Activated T-helper 1 cell treated with anti-CD3 and anti-CD28 coated beads, Interleukin-12 subunit alpha, Interleukin-12 subunit beta, Interleukin-2, Interleukin-4 antibody, amounts not matched to agents 30 ng/mL and 10 ng/mL and 1 ng/mL, durations not matched to agents 14 hours and 24 hours and 36 hours (primary cell): ENCODE measurements around the gene MRTFB. TPM values are rescaled to one million over a fixed set of nuclear protein-coding genes. Genes with fewer than 3 reads are reported as not detected.

Source experiments
- DNase-seq: peaks from one replicate; pipeline ENCODE4 v3.0.0; 2021; ENCODE audit warnings: low spot score
- H3K27ac Mint-ChIP-seq: one replicate; pipeline ENCODE4 v1.8.0; 2021; ENCODE audit warnings: mild to moderate bottlenecking, mixed read lengths
- H3K27me3 Mint-ChIP-seq: one replicate; pipeline ENCODE4 v1.8.0; 2022; ENCODE audit warnings: mild to moderate bottlenecking, moderate library complexity, mixed read lengths; ENCODE audit not compliant: insufficient read depth
- H3K36me3 Mint-ChIP-seq: one replicate; pipeline ENCODE4 v1.8.0; 2021; ENCODE audit warnings: low read depth, mixed read lengths
- H3K4me1 Mint-ChIP-seq: one replicate; pipeline ENCODE4 v1.8.0; 2021; ENCODE audit warnings: low read depth, mixed read lengths
- H3K4me3 Mint-ChIP-seq: one replicate; pipeline ENCODE4 v1.8.0; 2021; ENCODE audit warnings: mild to moderate bottlenecking, moderate library complexity, mixed read lengths
- H3K9me3 Mint-ChIP-seq: one replicate; pipeline ENCODE4 v1.8.0; 2021; ENCODE audit warnings: mixed read lengths
- intact Hi-C: fragments of 100-400 bp; cut with micrococcal nuclease; formaldehyde crosslinking; loops from one replicate; pipeline ENCODE4 v1.15.1; 2024
- total RNA-seq: library from RNA; stranded (reverse); gene quantifications from 2 replicates; pipeline ENCODE4 v1.2.3, GENCODE V29; 2022

MRTFB gene
- total RNA-seq, 1 donor from 2014 or later = 13.5 TPM

DNA sequence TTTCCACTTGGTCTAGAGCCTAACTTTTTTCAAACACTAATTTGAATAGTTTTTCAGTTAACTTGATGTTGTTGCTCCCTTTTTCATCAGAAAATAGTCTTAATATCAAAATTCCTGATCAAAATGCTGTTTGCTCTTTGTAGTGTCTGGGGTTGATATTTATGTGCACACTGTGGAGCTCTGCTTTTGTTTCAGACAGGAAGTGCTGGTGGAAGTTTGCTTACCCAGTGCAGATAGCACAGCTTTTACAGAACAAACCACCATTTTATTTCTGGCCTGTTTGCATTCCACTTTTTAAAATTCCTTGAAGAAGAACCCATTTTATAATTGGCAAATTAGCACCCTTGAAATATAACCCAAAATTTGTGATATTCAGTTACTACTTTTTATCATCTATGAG lies 125.4 kb downstream of the MRTFB start:
- Mint-ChIP-seq H3K4me1 (peaks cover 41% of the 10 kb centered on the region), H3K27ac (no peak overlapping the region)
- intact Hi-C loops = no loop called here

DNA sequence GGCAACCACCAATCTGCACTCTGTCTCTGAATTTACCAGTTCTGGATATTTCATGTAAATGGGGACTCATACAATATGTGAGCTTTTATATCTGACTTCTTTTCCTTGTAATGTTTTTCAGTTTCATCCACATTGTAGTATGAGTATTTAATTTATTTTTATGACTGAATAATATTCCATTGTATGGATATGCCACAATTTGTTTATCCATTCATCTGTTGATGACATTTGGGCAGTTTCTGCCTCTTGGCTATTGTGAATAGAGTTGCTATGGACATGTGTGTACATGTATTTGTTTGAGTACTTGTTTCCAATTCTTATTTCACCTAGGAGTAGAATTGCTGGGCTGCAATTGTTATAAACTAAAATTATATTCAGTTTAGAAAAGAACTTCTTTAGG lies 126.9 kb downstream of the MRTFB start:
- Mint-ChIP-seq H3K27ac (no peak overlapping the region), H3K36me3 (no peaks in the 10 kb centered on the region), H3K9me3 (no peaks in the 10 kb centered on the region), H3K27me3 (no peaks in the 10 kb centered on the region), H3K4me3 (no peak overlapping the region), H3K4me1 (peaks cover 38% of the 10 kb centered on the region)
- DNase-seq = no peak
- intact Hi-C loops = no loop called here

More for the DNA sequence above, 125.4 kb downstream of the MRTFB start:
- Mint-ChIP-seq H3K36me3 (no peaks in the 10 kb centered on the region), H3K9me3 (no peaks in the 10 kb centered on the region), H3K27me3 (no peaks in the 10 kb centered on the region), H3K4me3 (no peak overlapping the region)
- no peak for DNase-seq

DNA sequence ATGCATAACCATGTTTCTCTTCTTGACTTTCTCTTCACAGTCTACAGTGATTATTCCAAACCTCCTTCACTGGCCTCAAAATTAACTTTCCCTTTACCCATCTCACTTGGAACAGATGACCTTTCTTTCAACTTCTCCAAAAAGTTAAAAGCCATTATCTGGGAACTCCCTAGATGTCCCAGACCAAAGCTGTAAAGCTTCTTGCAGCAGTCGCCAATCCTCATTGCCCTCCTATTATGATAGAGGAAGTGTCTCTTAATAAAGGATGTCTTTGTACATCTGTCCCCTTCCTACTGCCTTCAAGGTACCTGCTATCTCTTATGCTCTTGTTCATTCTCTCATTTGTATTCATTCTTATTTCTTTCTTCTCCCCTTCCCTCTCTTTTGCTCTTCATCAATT lies 127.5 kb downstream of the MRTFB start:
- no peak for DNase-seq
- no peaks in the 10 kb centered on the region for H3K27me3 Mint-ChIP-seq
- H3K27ac Mint-ChIP-seq = no peak overlapping the region
- intact Hi-C loops = no loop called here
- no peak overlapping the region for H3K4me3 Mint-ChIP-seq
- no peaks in the 10 kb centered on the region for H3K9me3 Mint-ChIP-seq
- H3K4me1 Mint-ChIP-seq = peaks cover 36% of the 10 kb centered on the region
- no peaks in the 10 kb centered on the region for H3K36me3 Mint-ChIP-seq

DNA sequence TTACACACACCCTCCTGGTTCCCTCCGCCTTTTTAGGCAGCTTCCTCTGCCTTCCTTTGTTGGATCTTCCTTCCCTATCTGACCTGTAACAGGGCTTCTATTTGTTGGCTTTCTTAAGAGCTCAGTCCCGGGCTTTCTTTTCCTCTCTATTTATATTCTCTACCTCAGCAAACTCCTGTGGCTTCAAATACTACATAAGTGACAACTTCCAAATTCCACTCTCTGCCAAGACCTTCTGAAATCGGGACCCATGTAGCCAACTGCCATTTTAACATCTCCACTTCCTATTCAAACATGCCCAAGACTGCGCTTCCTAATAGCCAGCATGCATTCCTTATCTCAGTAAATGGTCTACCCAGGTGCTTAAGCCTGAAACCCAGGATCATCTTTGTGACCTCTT lies 128.1 kb downstream of the MRTFB start:
- intact Hi-C loops = no loop called here
- H3K27me3 Mint-ChIP-seq = no peaks in the 10 kb centered on the region
- H3K4me3 Mint-ChIP-seq = no peak overlapping the region
- no peak for DNase-seq
- peaks cover 30% of the 10 kb centered on the region for H3K4me1 Mint-ChIP-seq
- H3K36me3 Mint-ChIP-seq = no peaks in the 10 kb centered on the region
- no peaks in the 10 kb centered on the region for H3K9me3 Mint-ChIP-seq
- no peak overlapping the region for H3K27ac Mint-ChIP-seq

DNA sequence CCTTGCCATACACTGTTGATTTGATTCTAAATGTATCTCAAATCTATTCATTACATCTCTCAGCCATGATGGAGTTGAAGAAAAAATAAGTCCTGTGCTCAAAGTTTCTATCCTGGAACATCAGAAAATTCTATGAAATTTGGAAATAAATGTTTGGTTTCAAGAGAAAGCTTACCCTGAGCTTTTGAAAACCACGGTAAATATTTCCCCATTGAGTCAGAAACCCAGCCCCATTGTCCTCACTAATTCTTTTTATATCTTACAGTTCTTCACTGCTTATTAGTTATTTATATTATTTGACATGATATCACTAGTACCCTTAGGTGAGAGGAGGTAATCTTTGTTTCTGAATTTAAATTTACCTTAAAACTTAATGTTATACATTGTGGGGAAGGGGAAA lies 128.5 kb downstream of the MRTFB start:
- H3K4me1 Mint-ChIP-seq = peaks cover 29% of the 10 kb centered on the region
- intact Hi-C loops = no loop called here
- H3K27me3 Mint-ChIP-seq = no peaks in the 10 kb centered on the region
- no peak for DNase-seq
- no peak overlapping the region for H3K27ac Mint-ChIP-seq
- H3K36me3 Mint-ChIP-seq = no peaks in the 10 kb centered on the region
- H3K4me3 Mint-ChIP-seq = no peak overlapping the region
- no peaks in the 10 kb centered on the region for H3K9me3 Mint-ChIP-seq

DNA sequence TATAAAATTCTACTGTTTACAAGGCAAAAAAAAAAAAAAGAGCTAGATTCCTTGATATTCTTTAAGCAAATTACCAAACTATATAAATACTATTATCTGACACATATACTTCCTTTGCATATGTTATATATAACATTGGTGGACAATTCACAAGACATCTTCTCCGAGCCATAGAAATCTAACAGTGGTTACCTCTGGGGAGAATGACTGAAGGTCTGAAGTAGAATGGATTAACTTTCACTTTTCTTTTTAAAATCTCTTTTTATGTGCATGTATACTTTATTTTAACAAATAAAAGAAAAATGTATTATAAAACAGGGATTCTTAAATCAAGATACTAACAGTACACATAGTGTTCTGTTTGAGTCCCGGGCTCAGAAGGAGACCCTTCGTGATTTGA lies 131.0 kb downstream of the MRTFB start:
- no peaks in the 10 kb centered on the region for H3K36me3 Mint-ChIP-seq
- H3K4me1 Mint-ChIP-seq = peaks cover 24% of the 10 kb centered on the region
- no peaks in the 10 kb centered on the region for H3K27me3 Mint-ChIP-seq
- no peak overlapping the region for H3K4me3 Mint-ChIP-seq
- DNase-seq = no peak
- intact Hi-C loops = no loop called here
- H3K27ac Mint-ChIP-seq = no peak overlapping the region
- no peaks in the 10 kb centered on the region for H3K9me3 Mint-ChIP-seq

DNA sequence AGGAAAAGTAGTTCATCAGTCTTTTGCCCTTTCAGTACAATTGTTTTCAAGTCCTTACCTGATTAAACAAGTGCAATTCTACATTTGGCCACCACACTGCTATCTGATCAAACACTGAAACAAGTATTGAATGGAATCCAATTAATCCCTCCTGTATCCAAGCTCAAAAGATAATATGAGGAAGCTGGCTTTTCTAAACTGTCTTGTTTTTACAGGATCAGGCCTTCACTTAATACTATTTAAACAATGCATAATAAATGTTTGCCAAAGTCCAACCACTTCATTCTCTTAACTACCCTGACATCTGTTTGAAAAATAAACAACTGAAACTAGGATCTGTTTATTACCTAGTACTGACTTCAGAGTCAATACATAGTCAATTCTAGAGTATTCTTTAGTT lies 131.6 kb downstream of the MRTFB start:
- intact Hi-C loops = no loop called here
- H3K4me1 Mint-ChIP-seq = peaks cover 24% of the 10 kb centered on the region
- DNase-seq = no peak
- H3K36me3 Mint-ChIP-seq = no peaks in the 10 kb centered on the region
- no peaks in the 10 kb centered on the region for H3K27me3 Mint-ChIP-seq
- no peak overlapping the region for H3K27ac Mint-ChIP-seq
- no peaks in the 10 kb centered on the region for H3K9me3 Mint-ChIP-seq
- no peak overlapping the region for H3K4me3 Mint-ChIP-seq

DNA sequence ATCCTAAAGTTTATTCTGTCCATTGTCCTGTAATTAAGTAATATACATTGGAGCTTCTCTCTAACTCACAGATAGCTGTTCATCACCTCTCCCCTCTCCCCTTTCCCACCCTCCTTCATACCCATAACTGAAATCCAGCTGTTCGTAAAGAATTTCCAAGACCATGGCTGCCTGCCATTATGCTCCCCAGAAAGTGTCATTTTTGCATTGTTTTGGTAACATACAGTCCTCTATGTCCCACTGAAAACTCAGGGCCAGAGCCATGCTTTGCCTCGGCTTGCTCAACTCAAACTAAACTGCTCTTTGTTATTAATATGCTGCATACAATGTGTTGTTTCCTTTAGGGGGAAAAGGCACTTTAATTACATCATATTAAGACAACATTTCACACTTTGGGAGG lies 132.0 kb downstream of the MRTFB start:
- no peaks in the 10 kb centered on the region for H3K36me3 Mint-ChIP-seq
- H3K27ac Mint-ChIP-seq = no peak overlapping the region
- intact Hi-C loops = no loop called here
- H3K9me3 Mint-ChIP-seq = no peaks in the 10 kb centered on the region
- no peaks in the 10 kb centered on the region for H3K27me3 Mint-ChIP-seq
- no peak overlapping the region for H3K4me3 Mint-ChIP-seq
- peaks cover 24% of the 10 kb centered on the region for H3K4me1 Mint-ChIP-seq
- no peak for DNase-seq

DNA sequence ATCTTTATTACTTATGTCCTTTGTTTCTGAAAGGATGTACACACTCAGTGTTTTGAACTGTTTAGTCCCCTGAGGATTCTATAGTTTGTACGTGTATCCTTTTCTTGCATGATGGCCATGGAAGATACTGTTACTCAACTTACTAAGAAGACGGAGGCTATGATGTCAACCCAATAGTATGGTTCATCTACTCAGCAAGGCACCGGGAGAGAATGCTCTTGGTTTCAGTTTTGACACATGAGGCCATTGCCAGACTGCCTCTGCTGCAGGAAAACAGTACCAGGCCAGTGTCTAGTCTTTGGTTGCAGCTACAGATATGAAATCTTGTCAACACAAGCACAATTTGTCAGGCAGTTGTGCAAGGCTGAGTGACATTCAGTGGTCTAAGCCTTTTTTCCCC lies 134.5 kb downstream of the MRTFB start:
- no peak for DNase-seq
- Mint-ChIP-seq H3K27ac (no peak overlapping the region), H3K36me3 (no peaks in the 10 kb centered on the region), H3K4me3 (no peak overlapping the region), H3K27me3 (no peaks in the 10 kb centered on the region), H3K4me1 (peaks cover 11% of the 10 kb centered on the region), H3K9me3 (no peaks in the 10 kb centered on the region)
- intact Hi-C loops = no loop called here

DNA sequence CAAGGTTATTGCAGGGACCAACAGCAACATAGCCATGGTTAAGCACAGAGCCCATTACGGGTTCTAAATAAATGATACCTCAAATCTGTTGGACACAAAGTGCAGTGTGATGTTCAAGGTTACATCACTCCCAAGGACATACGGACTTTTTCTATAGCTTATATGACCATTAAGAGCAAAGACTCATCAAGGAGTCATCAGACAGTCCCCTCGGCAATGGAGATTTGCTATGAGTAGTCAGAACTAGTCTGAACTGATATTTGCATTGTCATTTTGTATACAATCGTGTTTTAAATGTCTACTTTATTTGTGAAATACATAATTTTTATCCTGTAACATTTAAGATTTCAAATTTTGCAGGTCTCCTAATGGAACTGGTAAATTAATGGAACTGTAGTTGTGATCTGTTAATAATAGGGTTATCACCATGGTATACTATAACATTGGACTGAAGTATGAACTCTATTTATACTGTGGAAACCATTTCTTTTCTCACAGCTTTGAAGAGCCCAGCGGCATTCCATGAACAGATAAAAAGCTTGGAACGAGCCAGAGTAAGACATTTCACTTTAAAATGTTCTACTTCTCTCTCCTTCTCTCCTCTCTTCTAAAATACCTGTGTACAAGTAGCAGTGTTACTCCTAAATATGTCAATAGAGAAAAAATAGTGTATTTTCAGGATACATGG lies 140.9 kb downstream of the MRTFB start:
- no peaks in the 10 kb centered on the region for H3K4me1 Mint-ChIP-seq
- no peak overlapping the region for H3K27ac Mint-ChIP-seq
- H3K27me3 Mint-ChIP-seq = no peaks in the 10 kb centered on the region
- no peaks in the 10 kb centered on the region for H3K9me3 Mint-ChIP-seq
- intact Hi-C loops = no loop called here
- no peaks in the 10 kb centered on the region for H3K36me3 Mint-ChIP-seq
- no peak overlapping the region for H3K4me3 Mint-ChIP-seq
- DNase-seq = no peak

DNA sequence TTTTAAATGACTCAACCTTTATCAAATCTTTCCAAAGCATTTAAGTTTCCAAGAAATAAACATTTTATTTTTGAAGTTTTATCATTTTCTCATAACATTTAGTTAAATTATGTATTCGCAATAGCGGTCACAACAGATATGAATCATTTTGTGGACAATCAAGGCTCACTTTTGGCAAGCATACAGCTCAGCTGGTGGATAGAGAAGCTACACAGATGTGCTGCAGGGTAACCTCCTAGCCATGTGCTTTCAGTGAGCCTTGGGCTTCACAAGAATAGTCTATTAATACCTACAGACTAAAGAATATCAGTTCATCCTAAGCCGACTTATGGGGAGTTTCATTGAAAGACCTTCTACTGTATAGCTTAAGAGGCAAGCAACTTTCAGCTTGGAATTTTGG lies 144.8 kb downstream of the MRTFB start:
- no peaks in the 10 kb centered on the region for H3K4me1 Mint-ChIP-seq
- H3K27me3 Mint-ChIP-seq = no peaks in the 10 kb centered on the region
- intact Hi-C loops = no loop called here
- H3K36me3 Mint-ChIP-seq = no peaks in the 10 kb centered on the region
- no peak overlapping the region for H3K4me3 Mint-ChIP-seq
- DNase-seq = no peak
- no peaks in the 10 kb centered on the region for H3K9me3 Mint-ChIP-seq
- no peak overlapping the region for H3K27ac Mint-ChIP-seq

DNA sequence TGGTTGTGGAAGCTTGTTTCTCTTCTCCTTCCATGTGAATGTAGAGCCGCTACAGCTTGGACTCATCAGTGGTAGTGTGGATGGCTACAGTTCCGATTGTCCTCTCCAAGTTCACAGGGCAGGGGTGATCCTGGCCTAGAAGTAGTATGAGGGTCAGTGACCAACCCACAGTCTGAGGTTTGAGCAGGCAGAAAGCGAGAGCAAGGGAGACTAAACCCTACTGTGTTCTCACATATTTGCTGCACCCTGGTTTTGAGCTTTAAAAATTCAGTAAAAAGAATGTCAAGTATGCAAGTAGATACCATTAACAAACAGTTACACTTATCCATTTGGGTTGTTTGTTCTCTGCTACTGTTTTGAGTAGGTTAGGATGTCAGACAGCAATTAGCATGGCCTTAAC lies 148.9 kb downstream of the MRTFB start:
- intact Hi-C loops = no loop called here

DNA sequence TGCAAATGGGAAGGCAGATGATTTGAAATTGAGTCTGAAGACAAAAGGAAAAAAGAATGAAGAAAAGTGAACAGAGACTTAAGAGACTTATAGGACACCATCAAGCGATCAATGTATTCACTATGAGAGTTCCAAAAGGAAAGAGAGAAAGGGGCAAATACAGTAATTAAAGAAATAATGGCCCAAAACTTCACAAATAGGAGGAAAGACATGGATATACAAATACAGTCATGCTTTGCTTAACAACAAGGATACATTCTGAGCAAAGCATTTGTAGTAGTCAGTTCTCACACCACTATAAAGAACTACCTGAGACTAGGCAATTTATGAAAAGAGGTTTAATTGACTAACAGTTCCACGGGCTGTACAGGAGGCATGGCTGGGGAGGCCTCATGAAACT lies 152.5 kb downstream of the MRTFB start:
- intact Hi-C loops = no loop called here
- no peak for DNase-seq
- Mint-ChIP-seq H3K4me1 (no peaks in the 10 kb centered on the region), H3K4me3 (no peak overlapping the region), H3K27ac (no peak overlapping the region), H3K9me3 (peaks cover 12% of the 10 kb centered on the region), H3K27me3 (no peaks in the 10 kb centered on the region), H3K36me3 (peaks cover 11% of the 10 kb centered on the region)

More for the DNA sequence above, 148.9 kb downstream of the MRTFB start:
- H3K27ac Mint-ChIP-seq = no peak overlapping the region
- peaks cover 9% of the 10 kb centered on the region for H3K36me3 Mint-ChIP-seq
- DNase-seq = no peak
- H3K27me3 Mint-ChIP-seq = no peaks in the 10 kb centered on the region
- H3K9me3 Mint-ChIP-seq = peaks cover 12% of the 10 kb centered on the region
- no peaks in the 10 kb centered on the region for H3K4me1 Mint-ChIP-seq
- no peak overlapping the region for H3K4me3 Mint-ChIP-seq

DNA sequence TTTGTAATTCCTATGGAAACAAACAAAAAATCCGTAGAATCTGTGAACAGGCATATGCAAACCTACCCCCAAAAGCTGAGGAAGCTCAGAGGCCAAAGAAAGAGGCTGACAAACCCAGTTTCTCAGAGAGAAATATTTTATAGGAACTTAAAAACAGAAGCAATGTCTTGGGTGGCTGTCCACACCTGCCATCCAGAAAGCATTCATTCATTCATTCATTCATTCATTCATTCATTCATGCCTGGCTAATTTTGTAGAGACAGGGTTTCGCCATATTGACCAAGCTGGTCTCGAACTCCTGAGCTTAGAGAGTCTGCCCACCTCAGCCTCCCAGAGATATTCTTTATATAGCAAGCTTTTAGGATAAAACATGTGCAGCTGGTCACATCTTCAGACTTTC lies 154.3 kb downstream of the MRTFB start:
- H3K27me3 Mint-ChIP-seq = no peaks in the 10 kb centered on the region
- H3K9me3 Mint-ChIP-seq = peaks cover 12% of the 10 kb centered on the region
- H3K36me3 Mint-ChIP-seq = peaks cover 11% of the 10 kb centered on the region
- DNase-seq = no peak
- no peaks in the 10 kb centered on the region for H3K4me1 Mint-ChIP-seq
- intact Hi-C loops = no loop called here
- no peak overlapping the region for H3K4me3 Mint-ChIP-seq
- no peak overlapping the region for H3K27ac Mint-ChIP-seq
